Endothelial cell of umbilical vein (primary cell): ENCODE results near the gene SGPL1. TPM values are rescaled to one million over a fixed set of nuclear protein-coding genes. Genes with fewer than 3 reads are reported as not detected.

Source experiments
- BruUV-seq: library from RNA; stranded (reverse); fragments of 400-500 nt; replicated peaks from 2 replicates; lab custom pipeline; 2021; lab: Mats Ljungman, UMichigan
- CTCF ChIA-PET: fragments of 300-600, 350-600 bp; sonication (Branson Sonifier 250); formaldehyde crosslinking; loops from one replicate; lab custom pipeline; 2021; ENCODE audit warnings: antibody characterized with exemption, inconsistent platforms; lab: Charles Lee
- POLR2A ChIA-PET: fragments of 300-600, 350-600 bp; sonication (Branson Sonifier 250); formaldehyde crosslinking; loops from one replicate; lab custom pipeline; 2021; ENCODE audit warnings: antibody characterized with exemption, inconsistent platforms; lab: Charles Lee
- DNase-seq: peaks from one replicate; pipeline ENCODE4 v3.0.0-alpha.2; 2011; ENCODE audit warnings: low read depth, low spot score
- FAIRE-seq: peaks from 2 replicates; lab custom pipeline; 2011; peaks lifted over from hg19 to GRCh38; lab: Jason Lieb, UNC
- H2AFZ ChIP-seq: 2 replicates; pipeline ENCODE4 v1.6.0; 2012; ENCODE audit warnings: low read depth, low read length, control low read depth, inconsistent platforms
- H3K27ac ChIP-seq: 2 replicates; pipeline ENCODE4 v1.5.1; 2011; ENCODE audit warnings: low read depth, mild to moderate bottlenecking, control low read depth, low read length, moderate library complexity; ENCODE audit not compliant: insufficient read depth
- H3K27me3 ChIP-seq, 2 experiments: 2 replicates each; pipeline versions ENCODE4 v1.6.0 to v1.6.1; 2011; ENCODE audit warnings: low read length in 2 of 2, mixed read lengths in 1 of 2; ENCODE audit not compliant: control insufficient read depth in 2 of 2, insufficient read depth in 2 of 2
- H3K36me3 ChIP-seq, 2 experiments: 2 replicates in 1 of 2; 3 replicates in 1 of 2; pipeline ENCODE4 v1.5.1; 2011; ENCODE audit warnings: low read length in 2 of 2, mild to moderate bottlenecking in 1 of 2, moderate library complexity in 1 of 2; ENCODE audit not compliant: control insufficient read depth in 2 of 2, insufficient read depth in 2 of 2; ENCODE audit errors: extremely low read depth in 1 of 2
- H3K4me1 ChIP-seq: 3 replicates; pipeline ENCODE4 v1.5.1; 2011; ENCODE audit warnings: mild to moderate bottlenecking, low read length; ENCODE audit not compliant: control insufficient read depth, insufficient read depth; ENCODE audit errors: extremely low read depth
- H3K4me2 ChIP-seq: 2 replicates; pipeline ENCODE4 v1.6.1; 2011; ENCODE audit warnings: low read length, control low read depth, mixed read lengths; ENCODE audit not compliant: insufficient read depth
- H3K4me3 ChIP-seq, 3 experiments: fragments of 200-600 bp in 1 of 3; sonication (generic), shearing (Covaris generic) in 1 of 3; replicated peaks in 1 of 3; 2 replicates each; pipeline ENCODE4 v1.5.1; 2011 to 2016; ENCODE audit warnings: control low read depth in 3 of 3, low read length in 3 of 3, mild to moderate bottlenecking in 2 of 3, inconsistent platforms in 1 of 3, low read depth in 1 of 3, moderate library complexity in 1 of 3; ENCODE audit not compliant: insufficient read depth in 1 of 3
- H3K79me2 ChIP-seq: 2 replicates; pipeline ENCODE4 v1.6.0; 2012; ENCODE audit warnings: low read length, inconsistent platforms; ENCODE audit not compliant: control insufficient read depth, insufficient read depth
- H3K9ac ChIP-seq: replicated peaks from 2 replicates; pipeline ENCODE3; 2011; ENCODE audit warnings: low read length, control low read depth; ENCODE audit not compliant: insufficient read depth; ENCODE audit errors: extremely low read depth
- H3K9me1 ChIP-seq: replicated peaks from 3 replicates; pipeline ENCODE4 v1.6.0; 2011; ENCODE audit warnings: mild to moderate bottlenecking, low read length; ENCODE audit not compliant: control insufficient read depth, insufficient read depth; ENCODE audit errors: extremely low read depth
- H3K9me3 ChIP-seq: replicated peaks from 2 replicates; pipeline ENCODE4 v1.5.1; 2012; ENCODE audit warnings: low read length, inconsistent platforms; ENCODE audit not compliant: control insufficient read depth, insufficient read depth
- H4K20me1 ChIP-seq: replicated peaks from 2 replicates; pipeline ENCODE3; 2011; ENCODE audit warnings: mild to moderate bottlenecking, low read length; ENCODE audit not compliant: control insufficient read depth, insufficient read depth; ENCODE audit errors: extremely low read depth
- EZH2 ChIP-seq: IDR thresholded peaks from 2 replicates; pipeline ENCODE4 v1.6.1; 2012; ENCODE audit warnings: borderline replicate concordance, low read depth, mild to moderate bottlenecking, moderate library complexity, low read length, inconsistent platforms; ENCODE audit not compliant: severe bottlenecking
- FOS ChIP-seq: IDR thresholded peaks from 2 replicates; pipeline ENCODE4 v1.6.1; 2011; ENCODE audit warnings: mild to moderate bottlenecking, low read length, moderate library complexity, borderline replicate concordance; ENCODE audit not compliant: insufficient read depth
- GATA2 ChIP-seq: IDR thresholded peaks from 2 replicates; pipeline ENCODE4 v1.7.0; 2011; ENCODE audit warnings: low read depth, mild to moderate bottlenecking, moderate library complexity, mixed read lengths, low read length; ENCODE audit not compliant: insufficient read length, insufficient read depth
- JUN ChIP-seq: IDR thresholded peaks from 2 replicates; pipeline ENCODE4 v1.6.1; 2011; ENCODE audit warnings: borderline replicate concordance, low read depth; ENCODE audit not compliant: insufficient read length, insufficient read depth
- MYC ChIP-seq: IDR thresholded peaks from one replicate; pipeline ENCODE4 v1.6.1; 2011; ENCODE audit warnings: mild to moderate bottlenecking, low read depth, low read length
- POLR2A ChIP-seq: IDR thresholded peaks from 2 replicates; pipeline ENCODE4 v1.6.1; 2012; ENCODE audit warnings: low read depth, mild to moderate bottlenecking, control low read depth, low read length
- POLR2AphosphoS5 ChIP-seq: IDR thresholded peaks from 2 replicates; pipeline ENCODE4 v1.6.1; 2012; ENCODE audit warnings: low read depth, mild to moderate bottlenecking, control low read depth, low read length, moderate library complexity; ENCODE audit not compliant: insufficient read depth
- dilution Hi-C: fragments of 300-500 bp; cut with MboI; formaldehyde crosslinking; loops from one replicate; pipeline ENCODE4 v1.15.0; 2019; ENCODE audit warnings: low sequenced_read_pairs; ENCODE audit not compliant: extremely low pct_ligation_motif_present
- intact Hi-C: fragments of 100-400 bp; cut with micrococcal nuclease; formaldehyde crosslinking; loops from one replicate; pipeline ENCODE4 v1.10.0; 2022
- polyA plus RNA-seq, 4 experiments: library from polyadenylated mRNA; depleted of rRNA in 3 of 4; stranded (reverse) in 3 of 4; unstranded in 1 of 4; fragments of >200 nt; gene quantifications; 2 replicates each; pipeline versions ENCODE4 v1.2.1 to v1.2.3, GENCODE V29; 2011 to 2012; ENCODE audit warnings: missing spikeins in 1 of 4
- total RNA-seq: library from RNA; stranded (reverse); gene quantifications from 2 replicates; pipeline ENCODE4 v1.2.3, GENCODE V29; 2021
- TF ChIP-seq, protein P1 (sequence below), 2 donors: IDR thresholded peaks; 1 replicate in 1 of 2; 2 replicates in 1 of 2; pipeline ENCODE4 v1.5.1; 2011; ENCODE audit warnings: low read length in 2 of 2, mild to moderate bottlenecking in 2 of 2, moderate library complexity in 2 of 2, control low read depth in 1 of 2, inconsistent platforms in 1 of 2, low read depth in 1 of 2; ENCODE audit not compliant: insufficient read depth in 1 of 2; ENCODE audit errors: extremely low read depth in 1 of 2
- TF ChIP-seq, protein P2 (sequence below): IDR thresholded peaks from 2 replicates; pipeline ENCODE4 v1.6.1; 2011; ENCODE audit not compliant: insufficient read depth, insufficient read length

SGPL1 gene
- total and polyA plus RNA-seq, 2 donors (not counting 3 experiments of a cell fraction or from before 2014, with no cell fraction given), result 11.4 to 25.2 TPM

DNA sequence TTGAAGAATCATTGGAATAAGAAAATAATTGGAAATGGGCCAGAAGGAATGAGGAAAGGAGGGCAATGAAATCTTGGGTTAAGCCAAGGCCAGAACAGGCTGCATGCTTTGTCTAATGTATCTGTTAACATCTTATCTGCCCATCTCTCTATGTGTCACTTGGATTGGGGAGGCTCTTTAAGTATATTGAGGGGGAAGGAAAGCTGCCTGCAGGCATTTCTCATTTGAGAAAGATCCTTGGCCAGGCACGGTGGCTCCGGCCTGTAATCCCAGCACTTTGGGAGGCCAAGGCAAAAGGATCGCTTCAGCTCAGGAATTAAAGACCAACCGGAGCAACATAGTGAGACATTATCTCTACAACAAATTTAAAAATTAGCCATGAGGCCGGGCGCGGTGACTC, 58.3 kb downstream of the SGPL1 start:
- dilution Hi-C loops, result no loop called here
- TF ChIP-seq, protein P1, sequence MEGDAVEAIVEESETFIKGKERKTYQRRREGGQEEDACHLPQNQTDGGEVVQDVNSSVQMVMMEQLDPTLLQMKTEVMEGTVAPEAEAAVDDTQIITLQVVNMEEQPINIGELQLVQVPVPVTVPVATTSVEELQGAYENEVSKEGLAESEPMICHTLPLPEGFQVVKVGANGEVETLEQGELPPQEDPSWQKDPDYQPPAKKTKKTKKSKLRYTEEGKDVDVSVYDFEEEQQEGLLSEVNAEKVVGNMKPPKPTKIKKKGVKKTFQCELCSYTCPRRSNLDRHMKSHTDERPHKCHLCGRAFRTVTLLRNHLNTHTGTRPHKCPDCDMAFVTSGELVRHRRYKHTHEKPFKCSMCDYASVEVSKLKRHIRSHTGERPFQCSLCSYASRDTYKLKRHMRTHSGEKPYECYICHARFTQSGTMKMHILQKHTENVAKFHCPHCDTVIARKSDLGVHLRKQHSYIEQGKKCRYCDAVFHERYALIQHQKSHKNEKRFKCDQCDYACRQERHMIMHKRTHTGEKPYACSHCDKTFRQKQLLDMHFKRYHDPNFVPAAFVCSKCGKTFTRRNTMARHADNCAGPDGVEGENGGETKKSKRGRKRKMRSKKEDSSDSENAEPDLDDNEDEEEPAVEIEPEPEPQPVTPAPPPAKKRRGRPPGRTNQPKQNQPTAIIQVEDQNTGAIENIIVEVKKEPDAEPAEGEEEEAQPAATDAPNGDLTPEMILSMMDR (IDR thresholded peaks at IDR 0.05; ENCODE audit: extremely low read depth in 1 of 2, insufficient read depth in 1 of 2, low read depth in 1 of 2, low read length in 2 of 2), result no peak
- TF ChIP-seq POLR2A, result no peak
- no peak for TF ChIP-seq POLR2AphosphoS5
- no peak for TF ChIP-seq MYC
- TF ChIP-seq GATA2, result no peak
- no peak for TF ChIP-seq FOS
- no peak for TF ChIP-seq JUN
- TF ChIP-seq, protein P2, sequence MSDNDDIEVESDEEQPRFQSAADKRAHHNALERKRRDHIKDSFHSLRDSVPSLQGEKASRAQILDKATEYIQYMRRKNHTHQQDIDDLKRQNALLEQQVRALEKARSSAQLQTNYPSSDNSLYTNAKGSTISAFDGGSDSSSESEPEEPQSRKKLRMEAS, result no peak
- no peak for TF ChIP-seq EZH2
- ChIA-PET CTCF (no interaction called here), POLR2A (no interaction called here)
- FAIRE-seq, result no peak
- no peaks in the 10 kb centered on the region for H3K9me1 ChIP-seq
- H2AFZ ChIP-seq, result no peak overlapping the region
- DNase-seq, result no peak
- no peak overlapping the region for H3K9ac ChIP-seq
- H3K4me1 ChIP-seq, result no peaks in the 10 kb centered on the region
- H3K4me2 ChIP-seq, result no peak overlapping the region
- H3K27me3 ChIP-seq, result no peaks in the 10 kb centered on the region
- no peaks in the 10 kb centered on the region for H3K79me2 ChIP-seq
- H4K20me1 ChIP-seq, result no peaks in the 10 kb centered on the region
- no TSS peak for BruUV-seq
- intact Hi-C loops, result no loop called here
- H3K27ac ChIP-seq, result no peak overlapping the region
- no peaks in the 10 kb centered on the region for H3K9me3 ChIP-seq
- H3K36me3 ChIP-seq, result peaks cover 6 to 11% of the 10 kb centered on the region in 2 experiments
- H3K4me3 ChIP-seq, result no peak overlapping the region
